VCaP (cell line): ENCODE measurements around the gene ARIH2.

ENCODE experiments used
- H3K27ac ChIP-seq: fragments of 450-650 bp; 2 replicates; pipeline ENCODE4 v1.5.1; 2017
- CTCF ChIP-seq: fragments of 450-650 bp; conservative IDR thresholded peaks from 2 replicates; pipeline ENCODE4 v1.5.1; 2017; ENCODE audit warnings: mild to moderate bottlenecking, moderate library complexity

Gene ARIH2

DNA sequence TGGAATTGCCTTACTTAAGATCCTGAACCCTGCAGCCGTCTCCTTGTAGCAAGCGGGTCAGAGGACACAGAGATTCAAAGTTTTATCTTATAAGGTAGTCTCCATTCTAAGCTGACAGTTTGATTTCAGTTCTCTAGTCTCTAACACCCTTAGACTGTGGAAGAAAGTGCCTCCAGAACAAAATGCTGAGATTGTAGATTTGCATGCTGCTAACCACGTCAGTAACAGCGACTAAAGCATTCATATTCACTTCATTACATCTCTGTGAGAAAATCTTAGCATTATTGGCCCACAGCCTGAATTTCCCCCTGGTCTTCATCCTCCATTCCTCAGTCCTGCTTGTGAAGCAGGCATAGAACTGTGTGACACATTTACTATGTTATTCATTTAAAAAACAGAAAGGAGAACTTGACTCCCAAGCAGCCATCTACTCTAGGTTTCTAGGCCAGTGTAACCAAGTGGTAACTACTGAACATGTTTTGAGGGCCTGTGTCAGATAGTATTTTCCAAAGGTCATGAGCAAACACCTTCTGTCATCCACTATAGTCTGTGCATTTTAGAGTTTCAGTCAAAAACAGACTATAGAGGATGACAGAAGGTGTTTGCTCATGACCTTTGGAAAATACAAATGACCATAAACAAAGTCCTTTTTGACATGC is 27.4 kb downstream of the ARIH2 start:
- TF ChIP-seq CTCF = no peak
- H3K27ac ChIP-seq = no peak overlapping the region

DNA sequence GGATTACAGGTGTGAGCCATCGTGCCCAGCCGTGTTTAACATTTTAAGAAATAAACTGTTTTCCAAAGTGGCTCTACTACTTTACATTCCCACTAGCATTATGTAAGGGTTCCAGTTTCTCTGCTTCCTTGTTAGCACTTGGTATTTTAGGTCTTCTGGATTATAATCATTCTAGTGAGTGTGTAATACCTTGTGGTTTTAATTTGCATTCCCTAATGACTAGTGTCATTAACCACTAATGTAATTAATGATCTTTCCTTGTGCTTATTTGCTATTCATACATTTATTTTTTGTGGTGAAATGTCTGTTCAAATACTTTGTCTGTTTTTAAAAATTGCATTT is 30.7 kb downstream of the ARIH2 start:
- TF ChIP-seq CTCF = no peak
- no peak overlapping the region for H3K27ac ChIP-seq

- H3K27ac ChIP-seq = no peak overlapping the region
- no peak for TF ChIP-seq CTCF
Measured at GRCh38 chr3:48950051-48950450, 31.4 kb downstream of the ARIH2 start.

- TF ChIP-seq CTCF = no peak
- H3K27ac ChIP-seq = no peak overlapping the region
Measured at GRCh38 chr3:48951764-48952163, 33.1 kb downstream of the ARIH2 start.

GRCh38 chr3:48952510-48953118 is 34.0 kb downstream of the ARIH2 start:
- H3K27ac ChIP-seq = no peak overlapping the region
- peak; percentile 69 for TF ChIP-seq CTCF

DNA sequence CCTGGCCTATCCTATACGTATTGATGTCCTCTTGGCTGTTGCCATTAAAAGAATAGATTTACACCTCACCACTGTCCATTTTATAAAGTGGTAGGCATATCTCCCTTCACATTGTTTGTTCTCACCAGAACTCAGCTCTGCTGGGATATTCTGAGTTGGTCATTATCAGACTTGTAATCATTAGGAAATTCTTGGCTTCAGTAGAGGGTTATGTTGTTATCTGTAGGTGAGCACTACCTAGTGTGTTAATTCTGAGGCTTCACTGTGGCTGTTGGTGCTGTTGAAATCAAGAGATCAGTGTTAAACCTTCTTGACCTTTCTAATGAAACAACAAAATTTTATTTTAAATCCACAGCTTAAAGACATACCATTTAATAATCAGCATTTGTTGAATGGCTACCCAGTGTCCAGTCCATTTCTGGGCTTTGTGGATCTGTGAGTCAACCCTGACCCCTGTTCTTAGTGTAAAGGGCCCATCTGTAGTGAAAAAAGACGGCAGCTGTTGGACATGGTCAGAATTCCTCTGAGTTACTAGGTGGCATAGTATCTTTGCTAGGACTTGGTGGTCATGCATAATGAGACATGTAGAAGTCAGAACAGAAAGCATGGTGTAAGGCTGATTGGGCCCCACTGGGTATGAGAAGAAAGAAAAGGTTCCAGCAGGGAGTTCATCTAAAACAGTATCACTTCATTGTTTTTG is 38.5 kb downstream of the ARIH2 start:
- H3K27ac ChIP-seq = no peak overlapping the region
- no peak for TF ChIP-seq CTCF

DNA sequence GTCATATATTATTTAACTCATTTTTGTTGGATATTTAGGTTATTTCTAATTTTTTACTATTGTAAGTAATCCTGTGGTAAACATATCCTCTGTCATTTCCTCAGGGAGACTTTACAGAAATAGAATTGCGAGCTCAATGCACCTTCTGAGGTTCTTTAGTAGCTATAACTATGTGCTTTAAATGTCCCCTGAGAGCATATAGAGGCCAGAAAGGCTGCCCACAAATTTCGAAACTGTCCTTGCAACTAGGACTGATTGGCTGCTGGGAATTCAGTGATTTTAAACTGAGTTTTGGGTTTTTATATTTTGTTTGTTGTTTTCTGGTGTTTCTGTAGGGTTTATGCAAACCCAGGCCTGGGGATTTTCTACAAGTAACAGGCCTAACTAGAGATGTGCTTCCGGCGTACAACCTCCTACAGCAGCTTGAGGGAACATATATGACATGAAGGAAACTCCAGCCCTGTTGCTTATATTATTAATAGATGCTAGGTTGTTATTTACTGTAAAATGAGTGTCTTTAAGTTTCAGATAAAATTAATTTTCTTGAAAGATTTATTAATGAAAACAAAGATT is 42.3 kb downstream of the ARIH2 start:
- TF ChIP-seq CTCF = no peak
- no peak overlapping the region for H3K27ac ChIP-seq
